T47D (cell line): ENCODE data around the gene PRPF31.
"Not testable (repeated sequence)": the region's sequence is repeated elsewhere in the genome, so short reads cannot be mapped to it uniquely, and the experiment has no call there.

Source experiments
- DNase-seq, 2 experiments: peaks; one replicate each; pipeline versions ENCODE4 v3.0.0 to v3.0.0-alpha.2; 2011 to 2012; ENCODE audit warnings: low read depth in 1 of 2, low spot score in 1 of 2
- JUND ChIP-seq: IDR thresholded peaks from 2 replicates; pipeline ENCODE4 v1.6.1; 2012; ENCODE audit warnings: low read depth
- in situ Hi-C: cut with HindIII; loops from 2 replicates; pipeline ENCODE4 v1.10.0; 2016; ENCODE audit warnings: low sequenced_read_pairs, low pct_unique_long_range_greater_than_20kb

The PRPF31 gene

DNA sequence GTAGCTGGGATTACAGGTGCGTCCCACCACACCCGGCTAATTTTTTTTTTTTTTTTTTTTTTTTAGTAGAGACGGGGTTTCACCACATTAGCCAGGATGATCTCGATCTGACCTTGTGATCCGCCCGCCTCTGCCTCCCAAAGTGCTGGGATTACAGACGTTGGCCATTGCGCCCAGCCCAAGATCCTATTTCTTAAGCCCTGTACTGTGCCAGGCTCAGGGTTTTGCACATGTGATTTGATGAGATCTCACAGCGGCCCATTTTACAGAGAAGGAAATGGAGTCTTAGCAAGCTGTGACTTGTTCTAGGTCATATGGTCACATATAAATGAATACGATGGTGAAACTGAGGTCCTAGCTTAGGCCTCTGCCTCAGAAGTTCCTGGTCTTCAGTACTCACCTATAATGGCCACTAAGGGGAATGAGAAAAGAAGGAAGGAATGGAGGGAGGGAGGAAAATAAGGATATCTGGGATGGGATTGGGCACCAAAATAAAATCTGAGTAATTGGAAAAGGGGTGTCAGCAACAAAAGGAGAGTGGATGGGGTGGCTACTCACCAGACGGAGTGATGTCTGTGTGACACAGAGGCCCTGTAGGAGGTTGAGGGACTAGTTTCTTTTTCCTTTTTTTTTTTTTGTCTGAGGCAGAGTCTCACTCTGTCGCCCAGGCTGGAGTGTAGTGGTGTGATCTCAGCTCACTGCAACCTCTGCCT is 16.2 kb upstream of the PRPF31 start:
- DNase-seq, result no peak
- in situ Hi-C loops, result no loop called here
- no peak for TF ChIP-seq JUND

DNA sequence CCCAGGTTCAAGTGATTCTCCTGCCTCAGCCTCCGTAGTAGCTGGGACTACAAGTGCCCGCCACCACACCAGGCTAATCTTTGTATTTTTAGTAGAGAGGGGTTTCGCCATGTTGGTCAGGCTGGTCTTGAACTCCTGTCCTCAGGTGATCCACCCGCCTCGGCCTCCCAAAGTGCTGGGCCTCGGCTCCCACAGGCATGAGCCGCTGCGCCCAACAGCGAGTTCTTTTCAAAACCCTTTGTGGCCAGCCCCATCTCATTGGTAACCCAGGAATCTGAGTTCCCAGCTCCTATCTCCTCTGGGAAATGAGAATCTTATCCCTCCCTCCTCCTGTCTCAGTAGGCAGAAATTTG is 15.7 kb upstream of the PRPF31 start:
- in situ Hi-C loops, DNase-seq: not testable (repeated sequence)

DNA sequence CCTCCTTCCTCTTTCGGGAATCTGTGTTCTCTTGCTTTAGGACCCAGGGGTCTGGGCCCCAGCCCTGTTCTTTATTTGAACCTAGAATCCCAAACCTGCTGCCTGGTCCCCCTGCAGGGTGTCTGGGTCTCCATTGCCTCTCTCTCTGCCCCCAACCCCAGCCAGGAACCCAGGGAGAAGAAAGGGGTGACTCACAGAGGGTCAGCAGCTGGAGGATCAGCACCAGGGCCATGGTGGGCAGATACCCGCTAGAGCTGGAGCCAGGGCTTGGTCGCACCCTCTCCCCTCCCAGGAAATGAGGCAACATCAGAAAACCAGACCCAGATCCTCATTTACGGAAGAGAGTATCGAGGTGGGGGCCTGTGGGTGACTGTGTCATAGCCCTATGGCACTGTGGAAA is 15.0 kb upstream of the PRPF31 start, which contains the start of gene OSCAR:
TSS of gene OSCAR (minus strand) at position 243 of the 400 bp plus-strand sequence. CDS start at position 232, 11 bp downstream.
- DNase-seq, result no peak
- in situ Hi-C loops, result no loop called here

DNA sequence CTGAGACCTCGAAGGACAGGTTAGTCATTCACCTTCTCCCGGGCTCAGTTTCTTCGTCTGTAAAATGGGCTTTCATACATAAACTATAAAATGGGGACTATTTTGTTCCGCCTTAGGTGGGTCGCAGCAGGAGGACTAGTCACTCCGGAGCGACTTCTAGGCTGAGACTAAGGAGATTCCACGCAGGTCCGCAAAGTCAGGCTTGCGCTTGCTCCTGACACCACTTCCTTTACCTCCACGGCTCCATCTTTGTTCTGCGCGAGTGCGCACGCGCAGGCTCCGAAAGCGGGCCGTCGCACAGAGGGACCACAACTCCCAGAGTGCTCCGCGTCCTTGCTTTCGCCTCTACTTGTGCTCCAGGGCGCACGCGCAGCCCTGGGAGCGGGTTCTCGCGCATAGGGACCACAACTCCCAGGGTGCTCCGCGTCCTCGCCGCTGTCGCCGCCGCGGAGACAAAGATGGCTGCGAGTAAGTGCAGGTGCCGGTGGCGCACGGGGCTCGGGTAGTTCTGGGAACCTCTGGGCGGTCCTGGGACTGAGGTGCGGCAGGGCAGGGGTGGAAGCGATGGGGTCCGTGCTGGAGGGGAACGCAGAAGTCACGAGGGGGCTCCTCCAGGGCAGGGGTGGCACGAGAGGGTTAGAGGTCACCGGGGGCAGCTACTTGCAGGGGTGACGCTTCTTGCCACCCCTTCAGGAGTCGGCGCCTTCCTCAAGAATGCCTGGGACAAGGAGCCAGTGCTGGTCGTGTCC is 13.0 kb upstream of the PRPF31 start, which contains the start of gene NDUFA3:
TSS of gene NDUFA3 (plus strand) at position 435 of the 749 bp plus-strand sequence. CDS start at position 459, 24 bp downstream.
- TF ChIP-seq JUND, result no peak
- peak; percentile 97 to 98 for DNase-seq
- in situ Hi-C loops, result no loop called here

More for the DNA sequence above, 15.0 kb upstream of the PRPF31 start, which contains the start of gene OSCAR:
- TF ChIP-seq JUND, result no peak

DNA sequence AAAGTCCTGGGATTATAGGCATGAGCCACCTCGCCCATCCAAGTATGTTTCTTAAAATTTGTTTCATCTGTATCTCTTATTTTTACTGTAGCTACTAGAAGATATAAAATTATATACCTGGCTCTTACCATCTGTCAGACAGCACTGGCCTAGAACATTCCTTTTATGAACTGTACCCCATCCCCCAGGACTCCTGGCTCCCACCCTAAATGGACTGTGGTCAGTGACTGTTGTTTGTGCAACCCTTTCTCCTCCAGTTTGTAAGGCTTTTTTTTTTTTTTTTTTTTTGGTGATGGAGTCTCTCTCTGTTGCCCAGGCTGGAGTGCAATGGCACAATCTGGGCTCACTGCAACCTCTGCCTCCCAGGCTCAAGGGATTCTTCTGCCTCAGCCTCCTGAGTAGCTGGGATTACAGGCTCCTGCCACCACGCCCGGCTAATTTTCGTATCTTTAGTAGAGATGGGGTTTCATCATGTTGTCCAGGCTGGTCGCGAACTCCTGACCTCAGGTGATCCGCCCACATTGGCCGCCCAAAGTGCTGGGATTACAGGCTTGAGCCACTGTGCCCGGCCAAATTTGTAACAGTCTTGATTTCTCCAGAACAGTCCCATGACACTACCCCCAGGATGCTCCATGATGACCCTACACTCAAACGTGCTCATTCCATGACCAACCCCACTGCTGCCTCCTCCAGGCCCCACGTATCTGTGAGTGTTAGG is 10.4 kb upstream of the PRPF31 start:
- in situ Hi-C loops, result no loop called here
- DNase-seq, result no peak
- TF ChIP-seq JUND, result no peak

DNA sequence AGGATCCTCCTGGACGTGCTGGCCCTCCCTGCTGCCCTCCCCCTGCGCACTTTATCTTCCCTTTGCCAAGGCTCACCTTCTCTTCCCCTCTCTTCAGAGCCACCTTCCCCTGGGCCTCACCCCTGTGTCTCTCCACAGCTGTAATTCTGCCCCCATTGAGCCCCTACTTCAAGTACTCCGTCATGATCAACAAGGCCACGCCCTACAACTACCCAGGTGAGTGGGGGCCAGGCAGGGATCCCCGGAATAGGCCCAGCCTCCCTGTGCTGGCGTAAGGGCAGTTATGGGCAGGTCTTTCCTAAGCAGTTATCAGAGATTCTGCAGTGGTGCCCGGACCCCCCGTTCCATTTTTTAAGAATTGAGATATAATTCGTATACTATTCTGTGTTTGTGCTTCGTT is 9.8 kb upstream of the PRPF31 start:
- no peak for DNase-seq
- in situ Hi-C loops, result no loop called here
- no peak for TF ChIP-seq JUND

DNA sequence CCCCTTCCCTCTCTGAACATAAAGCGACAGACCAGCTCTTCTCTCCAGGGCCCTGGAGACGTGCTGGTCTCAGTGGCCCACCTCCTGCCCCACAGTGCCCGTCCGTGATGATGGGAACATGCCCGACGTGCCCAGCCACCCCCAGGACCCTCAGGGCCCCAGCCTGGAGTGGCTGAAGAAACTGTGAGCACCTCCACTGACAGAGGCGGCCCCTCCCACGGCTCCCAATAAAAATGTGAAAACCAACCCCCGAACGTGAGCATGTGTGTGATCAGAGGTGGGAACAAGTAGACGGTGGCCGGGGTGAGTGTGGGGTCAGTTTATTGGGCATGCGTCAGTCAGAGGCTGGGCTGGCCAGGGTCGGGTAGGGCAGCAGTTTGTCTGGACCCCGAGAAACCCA is 8.8 kb upstream of the PRPF31 start:
- no peak for DNase-seq
- no peak for TF ChIP-seq JUND
- in situ Hi-C loops, result no loop called here

DNA sequence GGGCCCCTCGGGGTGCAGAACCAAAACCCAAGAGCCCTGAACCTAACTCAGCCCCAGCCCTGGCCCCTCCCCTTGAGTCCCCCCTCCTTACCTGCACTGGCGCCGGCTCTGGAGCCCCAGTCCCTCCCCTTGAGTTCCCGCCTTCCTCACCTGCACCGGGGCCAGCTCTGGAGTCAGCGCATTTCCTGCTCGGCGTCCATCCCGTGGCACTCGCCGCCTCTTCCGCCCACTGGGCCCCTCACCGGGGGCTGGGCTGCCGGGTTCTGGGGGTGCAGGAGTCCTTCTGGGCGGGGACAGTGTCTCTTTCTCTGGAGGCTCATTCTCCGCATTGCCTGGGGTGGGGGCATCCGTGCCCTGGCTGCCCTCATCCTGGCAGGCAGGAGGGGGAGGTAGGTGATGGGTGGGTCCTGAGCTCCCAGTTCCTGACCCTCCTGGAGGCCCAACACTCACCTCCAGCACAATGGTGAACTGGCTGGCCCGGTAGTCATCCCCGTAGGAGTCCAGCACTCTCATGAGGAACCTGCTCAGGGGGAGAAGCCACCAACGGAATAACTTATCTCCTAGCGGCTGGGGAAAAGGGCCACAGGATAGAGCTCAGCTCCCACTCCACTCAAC is 7.6 kb upstream of the PRPF31 start:
- in situ Hi-C loops, result no loop called here

DNA sequence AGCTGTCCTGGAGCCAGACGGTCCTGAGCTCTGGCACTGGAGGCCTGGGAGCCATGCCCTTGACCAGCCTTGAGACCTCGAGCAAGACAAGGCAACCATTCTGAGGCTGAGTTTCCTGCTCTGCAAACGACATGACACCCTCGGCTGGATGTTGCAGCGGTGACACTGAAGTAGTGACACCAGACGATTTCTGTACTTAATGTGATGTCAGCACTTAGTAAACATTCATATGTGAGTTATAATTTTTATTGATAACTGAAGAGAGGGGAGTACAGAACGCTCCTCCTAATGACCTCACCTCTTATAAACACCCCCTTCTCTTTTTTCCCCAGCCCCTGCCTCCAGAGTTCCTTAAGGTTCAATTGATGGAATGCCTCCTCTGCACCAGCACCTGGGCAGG is 7.1 kb upstream of the PRPF31 start:
- TF ChIP-seq JUND, result no peak
- no peak for DNase-seq
- in situ Hi-C loops, result no loop called here

More for the DNA sequence above, 7.6 kb upstream of the PRPF31 start:
- DNase-seq, result no peak
- TF ChIP-seq JUND, result no peak

DNA sequence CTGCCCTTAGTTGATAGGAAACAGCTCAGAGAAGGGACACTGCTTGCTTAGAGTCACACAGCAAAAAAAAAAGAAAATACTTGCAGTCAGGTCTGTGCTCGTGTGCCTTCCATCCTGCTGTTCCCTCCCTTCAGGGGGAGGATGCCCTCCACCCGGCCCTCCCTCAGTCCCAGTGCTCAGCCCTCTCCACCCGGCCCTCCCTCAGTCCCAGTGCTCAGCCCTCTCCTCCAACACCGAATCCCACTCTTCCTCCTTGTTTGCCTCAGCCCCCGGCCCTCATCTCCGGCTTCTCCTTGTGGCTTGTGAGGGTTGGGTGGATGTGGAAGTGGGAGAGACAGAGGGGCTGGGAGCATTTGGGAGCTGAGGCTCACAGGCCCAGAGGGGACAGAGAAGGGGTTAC is 5.9 kb upstream of the PRPF31 start:
- no peak for TF ChIP-seq JUND
- DNase-seq, result no peak
- in situ Hi-C loops, result no loop called here

DNA sequence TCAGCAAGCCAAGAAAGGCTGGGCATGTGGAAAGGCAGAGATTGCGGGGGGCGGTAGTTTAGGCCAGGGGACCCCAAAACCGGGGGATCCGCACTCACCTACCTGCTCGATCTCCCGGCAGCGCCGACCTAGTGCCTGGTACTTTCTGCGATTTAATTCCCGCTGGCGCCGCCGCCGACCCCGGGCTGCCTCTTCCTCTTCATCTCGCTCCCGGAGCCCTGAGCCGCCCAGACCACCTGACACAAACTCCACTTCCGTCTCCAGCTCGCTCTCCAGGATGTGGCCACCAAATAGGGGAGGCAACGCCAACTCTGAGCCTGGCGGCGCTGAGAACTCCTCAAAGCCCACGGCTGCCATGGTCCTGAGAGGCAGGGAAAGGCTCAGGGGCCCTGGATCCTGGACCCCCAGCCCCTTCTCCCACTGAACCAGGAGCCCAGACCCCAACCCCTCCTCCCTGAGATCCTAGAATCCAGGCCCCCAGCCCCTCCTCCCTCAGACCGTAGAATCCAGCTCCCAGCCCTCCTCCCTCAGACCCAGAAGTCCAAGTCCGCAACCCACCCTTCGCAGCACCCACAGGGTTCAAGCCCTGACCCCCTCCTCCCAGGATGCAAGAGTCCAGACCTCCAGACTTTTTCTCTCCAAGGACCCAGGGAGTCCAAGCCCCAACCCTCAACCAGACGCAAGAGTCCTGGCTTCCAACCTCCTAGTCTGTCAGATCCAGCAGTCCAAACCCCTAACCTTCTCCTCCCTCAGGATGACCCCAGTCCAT is 1.0 kb upstream of the PRPF31 start:
- in situ Hi-C loops, result no loop called here
- DNase-seq, result peak; percentile 29 to 52

DNA sequence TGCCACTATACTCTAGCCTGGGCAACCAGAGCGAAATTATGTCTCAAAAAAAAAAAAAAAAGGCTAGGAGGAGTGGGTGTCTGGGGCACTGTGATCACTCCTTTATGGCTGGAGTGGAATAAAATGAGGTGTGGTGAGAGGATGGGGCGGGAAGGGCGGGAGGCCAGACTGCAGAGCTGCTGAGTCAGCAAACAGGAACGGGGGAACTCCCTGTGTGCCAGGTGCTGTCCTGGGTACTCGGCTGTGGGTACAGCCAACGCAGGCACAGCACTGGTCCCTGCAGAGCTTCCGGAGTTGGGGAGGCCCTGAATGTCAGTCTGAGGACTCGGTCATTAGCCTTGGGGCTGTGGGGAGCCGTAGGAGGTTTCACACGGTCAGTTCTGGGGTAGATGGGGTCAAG is 5.7 kb downstream of the PRPF31 start:
- TF ChIP-seq JUND, result no peak
- in situ Hi-C loops, result no loop called here
- no peak for DNase-seq

More for the DNA sequence above, 1.0 kb upstream of the PRPF31 start:
- TF ChIP-seq JUND, result no peak
